H1 (cell line): Measurements from ENCODE around the gene SHC3. TPM values are rescaled to one million over a fixed set of nuclear protein-coding genes. Genes with fewer than 3 reads are reported as not detected.

Experiments
- CTCF ChIA-PET: fragments of 300-600 bp; sonication (Branson Sonifier 250); formaldehyde crosslinking; loops from one replicate; lab custom pipeline; 2021; ENCODE audit not compliant: partially characterized antibody; lab: Charles Lee
- POLR2A ChIA-PET: fragments of 300-600 bp; sonication (Branson Sonifier 250); formaldehyde crosslinking; loops from one replicate; lab custom pipeline; 2021; ENCODE audit warnings: inconsistent platforms; ENCODE audit not compliant: partially characterized antibody; lab: Charles Lee
- DNase-seq, 2 experiments: peaks; one replicate each; pipeline versions ENCODE4 v3.0.0 to v3.0.0-alpha.2; 2010 to 2022; ENCODE audit warnings: low spot score in 2 of 2, low read depth in 1 of 2, mixed read lengths in 1 of 2
- FAIRE-seq: peaks from 2 replicates; lab custom pipeline; 2011; peaks lifted over from hg19 to GRCh38; lab: Jason Lieb, UNC
- H2AFZ ChIP-seq: 2 replicates; pipeline ENCODE4 v1.8.1; 2012; ENCODE audit warnings: low read length, inconsistent platforms
- H2AK5ac ChIP-seq: 2 replicates; pipeline ENCODE4 v1.6.1; 2013; ENCODE audit warnings: low read depth, low read length
- H2BK120ac ChIP-seq: replicated peaks from 2 replicates; pipeline ENCODE3; 2013; ENCODE audit warnings: low read depth, low read length, inconsistent platforms
- H2BK12ac ChIP-seq: 2 replicates; pipeline ENCODE4 v1.6.1; 2013; ENCODE audit warnings: low read depth, low read length
- H2BK15ac ChIP-seq: 2 replicates; pipeline ENCODE4 v1.6.1; 2013; ENCODE audit warnings: low read length
- H2BK20ac ChIP-seq: 2 replicates; pipeline ENCODE4 v1.6.1; 2013; ENCODE audit warnings: low read length
- H2BK5ac ChIP-seq: 2 replicates; pipeline ENCODE4 v1.6.1; 2013; ENCODE audit warnings: low read depth, low read length
- H3K14ac ChIP-seq: 2 replicates; pipeline ENCODE4 v1.6.1; 2013; ENCODE audit warnings: inconsistent platforms; ENCODE audit not compliant: insufficient read length
- H3K18ac ChIP-seq: 2 replicates; pipeline ENCODE4 v1.6.1; 2013; ENCODE audit warnings: low read length; ENCODE audit errors: extremely low read depth
- H3K23ac ChIP-seq: 2 replicates; pipeline ENCODE4 v1.6.1; 2013; ENCODE audit warnings: inconsistent platforms; ENCODE audit not compliant: insufficient read length
- H3K23me2 ChIP-seq: 2 replicates; pipeline ENCODE4 v1.6.1; 2013; ENCODE audit warnings: low read depth, low read length
- H3K27ac ChIP-seq: 2 replicates; pipeline ENCODE4 v1.6.1; 2011; ENCODE audit warnings: low read depth, low read length, inconsistent platforms
- H3K27me3 ChIP-seq, 4 experiments: replicated peaks in 1 of 4; 1 replicate in 1 of 4; 2 replicates in 3 of 4; pipeline versions ENCODE4 v1.6.1 to v1.8.1; 2011 to 2013; ENCODE audit warnings: low read length in 3 of 4, mild to moderate bottlenecking in 3 of 4, inconsistent platforms in 2 of 4, mixed read lengths in 2 of 4, moderate library complexity in 1 of 4; ENCODE audit not compliant: control insufficient read depth in 3 of 4, insufficient read depth in 3 of 4; ENCODE audit errors: extremely low read depth in 1 of 4
- H3K36me3 ChIP-seq, 4 experiments: 2 replicates each; pipeline versions ENCODE4 v1.6.1 to v1.8.1; 2011 to 2013; ENCODE audit warnings: mild to moderate bottlenecking in 4 of 4, low read length in 3 of 4, moderate library complexity in 2 of 4, control low read depth in 1 of 4, inconsistent platforms in 1 of 4; ENCODE audit not compliant: insufficient read depth in 4 of 4, control insufficient read depth in 2 of 4
- H3K4ac ChIP-seq: replicated peaks from 2 replicates; pipeline ENCODE3; 2013; ENCODE audit warnings: low read length, low read depth, mixed read lengths, inconsistent platforms; ENCODE audit not compliant: insufficient read length
- H3K4me1 ChIP-seq, 4 experiments: replicated peaks in 1 of 4; 1 replicate in 1 of 4; 2 replicates in 3 of 4; pipeline versions ENCODE4 v1.6.1 to v1.8.1; 2011 to 2013; ENCODE audit warnings: low read length in 3 of 4, inconsistent platforms in 2 of 4, mixed read lengths in 1 of 4; ENCODE audit not compliant: insufficient read depth in 4 of 4, control insufficient read depth in 3 of 4
- H3K4me2 ChIP-seq, 2 experiments: 2 replicates each; pipeline versions ENCODE4 v1.6.1 to v1.8.1; 2011 to 2013; ENCODE audit warnings: low read depth in 2 of 2, low read length in 2 of 2, control low read depth in 1 of 2, inconsistent platforms in 1 of 2, mild to moderate bottlenecking in 1 of 2; ENCODE audit not compliant: insufficient read depth in 1 of 2
- H3K4me3 ChIP-seq, 4 experiments: fragments of 200-600, 300-600 bp in 1 of 4; sonication (generic), shearing (Covaris generic), sonication (Bioruptor Twin) in 1 of 4; 2 replicates each; pipeline versions ENCODE4 v1.5.1 to v1.8.1; 2011 to 2016; ENCODE audit warnings: low read length in 4 of 4, low read depth in 3 of 4, control low read depth in 2 of 4, inconsistent platforms in 2 of 4, mild to moderate bottlenecking in 2 of 4, mixed read lengths in 1 of 4, moderate library complexity in 1 of 4; ENCODE audit not compliant: insufficient read depth in 2 of 4; ENCODE audit errors: extremely low read depth in 1 of 4
- H3K56ac ChIP-seq: replicated peaks from 2 replicates; pipeline ENCODE3; 2013; ENCODE audit warnings: low read depth, mild to moderate bottlenecking, mixed read lengths, low read length, inconsistent platforms; ENCODE audit not compliant: insufficient read length
- H3K79me1 ChIP-seq: 2 replicates; pipeline ENCODE4 v1.6.1; 2013; ENCODE audit warnings: low read depth, low read length, control low read depth
- H3K79me2 ChIP-seq, 2 experiments: 2 replicates each; pipeline versions ENCODE4 v1.6.1 to v1.8.1; 2012 to 2013; ENCODE audit warnings: low read length in 2 of 2, mild to moderate bottlenecking in 2 of 2, inconsistent platforms in 1 of 2; ENCODE audit not compliant: insufficient read depth in 2 of 2, control insufficient read depth in 1 of 2
- H3K9ac ChIP-seq, 4 experiments: replicated peaks in 1 of 4; 1 replicate in 1 of 4; 2 replicates in 3 of 4; pipeline versions ENCODE4 v1.6.1 to v1.8.1; 2011 to 2013; ENCODE audit warnings: low read depth in 3 of 4, low read length in 3 of 4, control low read depth in 2 of 4, mild to moderate bottlenecking in 2 of 4, moderate library complexity in 2 of 4, inconsistent platforms in 1 of 4; ENCODE audit errors: extremely low read depth in 1 of 4
- H3K9me3 ChIP-seq, 2 experiments: 2 replicates each; pipeline versions ENCODE4 v1.6.1 to v1.8.1; 2012 to 2013; ENCODE audit warnings: mild to moderate bottlenecking in 2 of 2, moderate library complexity in 2 of 2, control low read depth in 1 of 2, inconsistent platforms in 1 of 2, low read depth in 1 of 2, low read length in 1 of 2, mixed read lengths in 1 of 2; ENCODE audit not compliant: insufficient read depth in 2 of 2
- H4K20me1 ChIP-seq, 2 experiments: replicated peaks in 1 of 2; 2 replicates each; pipeline versions ENCODE3 to v1.8.1; 2011 to 2013; ENCODE audit warnings: inconsistent platforms in 2 of 2, low read length in 2 of 2, mild to moderate bottlenecking in 1 of 2; ENCODE audit not compliant: insufficient read depth in 2 of 2, control insufficient read depth in 1 of 2
- H4K5ac ChIP-seq: 2 replicates; pipeline ENCODE4 v1.6.1; 2013; ENCODE audit warnings: low read length, low read depth, mixed read lengths, inconsistent platforms; ENCODE audit not compliant: insufficient read length
- H4K8ac ChIP-seq: 2 replicates; pipeline ENCODE4 v1.8.0; 2013; ENCODE audit warnings: mild to moderate bottlenecking, moderate library complexity, low read length, inconsistent platforms; ENCODE audit not compliant: insufficient read depth; ENCODE audit errors: extremely low read depth
- H4K91ac ChIP-seq: replicated peaks from 2 replicates; pipeline ENCODE3; 2013; ENCODE audit warnings: low read length, mixed read lengths, inconsistent platforms; ENCODE audit not compliant: insufficient read length
- FOSL1 ChIP-seq: IDR thresholded peaks from 2 replicates; pipeline ENCODE4 v1.6.1; 2011; ENCODE audit warnings: mild to moderate bottlenecking, low read depth, low read length, moderate library complexity; ENCODE audit not compliant: insufficient read depth
- POLR2A ChIP-seq, 2 experiments: IDR thresholded peaks; 1 replicate in 1 of 2; 2 replicates in 1 of 2; pipeline ENCODE4 v1.6.1; 2011; ENCODE audit warnings: low read depth in 2 of 2, low read length in 2 of 2, mild to moderate bottlenecking in 2 of 2; ENCODE audit errors: control extremely low read depth in 1 of 2
- YY1 ChIP-seq: IDR thresholded peaks from 2 replicates; pipeline ENCODE4 v1.6.1; 2011; ENCODE audit warnings: low read depth, mild to moderate bottlenecking, low read length
- WGBS, 2 experiments: shearing (Covaris generic) in 1 of 2; methylation state at CpG; one replicate each; pipeline versions ENCODE4 v1.1.6 to v1.1.7; 2013 to 2015; ENCODE audit warnings: low lambda C conversion rate in 2 of 2, mixed read lengths in 2 of 2, inconsistent platforms in 1 of 2, low coverage in 1 of 2, missing lambda C conversion rate in 1 of 2; ENCODE audit not compliant: insufficient replicate concordance in 2 of 2, insufficient coverage in 1 of 2, insufficient read length in 1 of 2; ENCODE audit errors: extremely low coverage in 1 of 2, missing lambda C conversion rate in 1 of 2; 5-methylcytosine and 5-hydroxymethylcytosine counted together
- polyA plus RNA-seq, 7 experiments: library from polyadenylated mRNA; depleted of rRNA in 3 of 7; stranded (reverse) in 5 of 7; unstranded in 2 of 7; fragments of >200 nt in 5 of 7; fragments of 200-250 nt in 2 of 7; gene quantifications; 1 replicate in 5 of 7; 2 replicates in 1 of 7; 4 replicates in 1 of 7; pipeline versions ENCODE4 v1.2.1 to v1.2.3, GENCODE V29; 2011 to 2013; ENCODE audit warnings: missing spikeins in 2 of 7, mixed read lengths in 2 of 7
- total RNA-seq: library from RNA; stranded (reverse); fragmentation: NEBNext Ultra II Directional; extraction: Animal tissue kit (Norgen Biotek cat#: 25700); gene quantifications from 2 replicates; pipeline ENCODE4 v1.2.1, GENCODE V29; 2021

The SHC3 gene
- total and polyA plus RNA-seq, 2 of the 8 experiments (the other 6 are each of a cell fraction or from before 2014, with no cell fraction given), result 1.4 to 7.1 TPM

DNA sequence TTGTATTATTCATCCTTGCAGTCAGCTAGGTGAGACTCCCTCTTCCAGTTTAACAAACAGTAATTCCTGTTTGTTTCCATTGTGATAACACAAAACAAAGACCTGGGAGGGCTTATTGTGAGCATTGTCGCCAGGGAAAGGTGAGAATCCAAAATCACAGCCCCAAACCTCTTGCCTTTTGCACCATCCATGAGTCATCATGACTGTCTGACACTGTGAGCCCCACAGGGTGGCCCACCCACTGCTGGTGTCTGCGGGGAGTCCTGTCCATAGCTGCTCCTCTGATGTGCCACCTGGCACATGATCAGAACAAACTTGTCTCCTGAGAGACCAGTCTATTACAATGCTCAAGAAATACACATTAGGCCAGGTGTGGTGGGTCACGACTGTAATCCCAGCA, 221.1 kb downstream of the SHC3 start:
- Histone ChIP-seq H2AFZ (no peak overlapping the region), H2BK12ac (0 out of 2 replicates have a peak overlapping the region, but pooled peaks have one; percentile 17), H2BK20ac (no peak overlapping the region), H3K4me1 (peaks cover 0 to 4% (median 0%) of the 10 kb centered on the region in 4 experiments; a peak in 2 of 7 replicates), H3K9ac (no peak overlapping the region), H3K79me1 (no peaks in the 10 kb centered on the region), H3K56ac (no peak overlapping the region), H3K23me2 (no peaks in the 10 kb centered on the region), H2BK120ac (no peak overlapping the region), H3K4ac (no peak overlapping the region), H3K27me3 (no peaks in the 10 kb centered on the region), H3K23ac (no peak overlapping the region), H4K91ac (no peak overlapping the region), H3K79me2 (no peaks in the 10 kb centered on the region), H3K9me3 (peaks cover 0 to 4% of the 10 kb centered on the region in 2 experiments; a peak in 1 of 4 replicates), H2BK5ac (no peak overlapping the region), H3K4me2 (no peak overlapping the region), H4K8ac (no peak overlapping the region), H3K36me3 (no peaks in the 10 kb centered on the region), H3K4me3 (no peak overlapping the region), H3K18ac (no peak overlapping the region), H4K5ac (no peak overlapping the region), H3K27ac (no peak overlapping the region), H2BK15ac (no peak overlapping the region), H3K14ac (no peak overlapping the region), H4K20me1 (no peaks in the 10 kb centered on the region), H2AK5ac (no peak overlapping the region)
- DNase-seq (no peak), FAIRE-seq (no peak)
- POLR2A ChIA-PET, result no interaction called here
- CTCF ChIA-PET, result interaction anchor here (1.8 kb wide), 1 partner anchor 14 kb away, joined by 3 read pairs; no protein-coding TSS in a partner anchor
- 89% methylated on average over 3 of the region's 3 CpGs; no CpG with 5 or more reads in 1 of the 2 experiments for WGBS, 2 experiments
- TF ChIP-seq FOSL1 (no peak), POLR2A (IDR thresholded peaks at IDR 0.05; ENCODE audit: control extremely low read depth in 1 of 2, low read depth in 2 of 2, low read length in 2 of 2) (no peak), YY1 (no peak)
